Measurements from ENCODE around the gene ZNF496. TPM values are rescaled to one million over a fixed set of nuclear protein-coding genes. Genes with fewer than 3 reads are reported as not detected.

Gene ZNF496
- total and polyA plus RNA-seq, 2 of the 13 experiments (the other 11 are each of a cell fraction or from before 2014, with no cell fraction given) = 14.8 to 18.6 TPM

DNA sequence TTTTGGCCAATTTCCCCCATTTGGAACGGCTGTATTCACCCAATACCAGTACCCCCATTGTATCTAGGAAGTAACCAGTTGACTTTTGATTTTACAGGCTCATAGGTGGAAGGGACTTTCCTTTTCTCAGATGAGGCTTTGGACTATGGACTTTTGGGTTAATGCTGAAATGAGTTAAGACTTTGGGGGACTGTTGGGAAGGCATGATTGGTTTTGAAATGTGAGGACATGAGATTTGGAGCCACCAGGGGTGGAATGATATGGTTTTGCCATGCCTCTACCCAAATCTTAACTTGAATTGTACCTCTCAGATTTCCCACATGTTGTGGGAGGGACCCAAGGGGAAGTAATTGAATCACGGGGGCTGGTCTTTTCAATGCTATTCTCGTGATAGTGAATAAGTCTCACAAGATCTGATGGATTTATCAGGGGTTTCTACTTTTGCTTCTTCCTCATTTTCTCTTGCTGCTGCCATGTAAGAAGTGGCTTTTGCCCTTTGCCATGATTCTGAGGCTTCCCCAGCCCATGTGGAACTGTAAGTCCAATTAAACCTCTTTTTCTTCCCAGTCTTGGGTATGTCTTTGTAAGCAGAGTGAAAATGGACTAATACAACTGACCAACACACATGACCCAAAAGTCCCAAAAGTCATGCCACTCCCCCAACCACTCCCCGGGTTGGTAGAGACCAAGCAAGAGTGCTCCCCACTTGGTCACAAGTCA is 35.4 kb upstream of the ZNF496 start:
- FAIRE-seq = no peak
- TF ChIP-seq MAFF (IDR thresholded peaks at IDR 0.05; ENCODE audit: low read depth, low read length) = no peak
- no peak for TF ChIP-seq ZFP90 (CRISPR knock-in tag; IDR thresholded peaks at IDR 0.05; ENCODE audit: borderline replicate concordance)
- TF ChIP-seq, protein P1, sequence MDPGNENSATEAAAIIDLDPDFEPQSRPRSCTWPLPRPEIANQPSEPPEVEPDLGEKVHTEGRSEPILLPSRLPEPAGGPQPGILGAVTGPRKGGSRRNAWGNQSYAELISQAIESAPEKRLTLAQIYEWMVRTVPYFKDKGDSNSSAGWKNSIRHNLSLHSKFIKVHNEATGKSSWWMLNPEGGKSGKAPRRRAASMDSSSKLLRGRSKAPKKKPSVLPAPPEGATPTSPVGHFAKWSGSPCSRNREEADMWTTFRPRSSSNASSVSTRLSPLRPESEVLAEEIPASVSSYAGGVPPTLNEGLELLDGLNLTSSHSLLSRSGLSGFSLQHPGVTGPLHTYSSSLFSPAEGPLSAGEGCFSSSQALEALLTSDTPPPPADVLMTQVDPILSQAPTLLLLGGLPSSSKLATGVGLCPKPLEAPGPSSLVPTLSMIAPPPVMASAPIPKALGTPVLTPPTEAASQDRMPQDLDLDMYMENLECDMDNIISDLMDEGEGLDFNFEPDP (CRISPR knock-in tag; conservative IDR thresholded peaks at IDR 0.05) = no peak
- TF ChIP-seq ZNF432 (CRISPR knock-in tag; IDR thresholded peaks at IDR 0.05; ENCODE audit: borderline replicate concordance) = no peak
- TF ChIP-seq NRL (CRISPR knock-in tag; IDR thresholded peaks at IDR 0.05; ENCODE audit: borderline replicate concordance) = no peak
- no peak for TF ChIP-seq ZNF510 (CRISPR knock-in tag; IDR thresholded peaks at IDR 0.05; ENCODE audit: low read depth)
- TF ChIP-seq, protein P2, sequence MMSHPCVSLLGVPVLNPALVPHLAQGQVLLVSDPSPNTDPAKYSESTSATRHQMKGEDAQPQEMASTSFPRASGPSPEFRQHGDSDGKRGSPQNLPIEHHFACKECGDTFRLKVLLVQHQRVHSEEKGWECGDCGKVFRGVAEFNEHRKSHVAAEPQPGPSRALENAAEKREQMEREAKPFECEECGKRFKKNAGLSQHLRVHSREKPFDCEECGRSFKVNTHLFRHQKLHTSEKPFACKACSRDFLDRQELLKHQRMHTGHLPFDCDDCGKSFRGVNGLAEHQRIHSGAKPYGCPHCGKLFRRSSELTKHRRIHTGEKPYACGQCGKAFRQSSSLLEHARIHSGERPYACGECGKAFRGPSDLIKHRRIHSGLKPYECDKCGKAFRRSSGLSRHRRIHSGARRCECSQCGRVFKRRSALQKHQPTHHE (CRISPR knock-in tag; IDR thresholded peaks at IDR 0.05; ENCODE audit: borderline replicate concordance) = no peak
- no peak for TF ChIP-seq PHF5A (CRISPR knock-in tag; IDR thresholded peaks at IDR 0.05; ENCODE audit: low read depth, unreplicated experiment)
- no peak for TF ChIP-seq ATF1 (CRISPR knock-in tag; IDR thresholded peaks at IDR 0.05)
- TF ChIP-seq MAFG (CRISPR knock-in tag; IDR thresholded peaks at IDR 0.05) = no peak
- no peak for TF ChIP-seq TBP (CRISPR knock-in tag; IDR thresholded peaks at IDR 0.05)
- no peak for TF ChIP-seq SP140L (CRISPR knock-in tag; IDR thresholded peaks at IDR 0.05; ENCODE audit: borderline replicate concordance)
- TF ChIP-seq ATRX (CRISPR knock-in tag; IDR thresholded peaks at IDR 0.05; ENCODE audit: borderline replicate concordance) = no peak
- TF ChIP-seq, protein P3, sequence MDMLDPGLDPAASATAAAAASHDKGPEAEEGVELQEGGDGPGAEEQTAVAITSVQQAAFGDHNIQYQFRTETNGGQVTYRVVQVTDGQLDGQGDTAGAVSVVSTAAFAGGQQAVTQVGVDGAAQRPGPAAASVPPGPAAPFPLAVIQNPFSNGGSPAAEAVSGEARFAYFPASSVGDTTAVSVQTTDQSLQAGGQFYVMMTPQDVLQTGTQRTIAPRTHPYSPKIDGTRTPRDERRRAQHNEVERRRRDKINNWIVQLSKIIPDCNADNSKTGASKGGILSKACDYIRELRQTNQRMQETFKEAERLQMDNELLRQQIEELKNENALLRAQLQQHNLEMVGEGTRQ (IDR thresholded peaks at IDR 0.05; ENCODE audit: low read depth, low read length) = no peak
- TF ChIP-seq, protein P3 (CRISPR knock-in tag; IDR thresholded peaks at IDR 0.05; ENCODE audit: borderline replicate concordance) = no peak
- Histone ChIP-seq H3K4me2 (ENCODE audit: low read depth, low read length) (no peak overlapping the region), H3K9ac (ENCODE audit: insufficient read depth, low read depth, low read length) (no peak overlapping the region), H2AFZ (ENCODE audit: low read length) (no peak overlapping the region), H3K79me2 (ENCODE audit: insufficient read depth, low read length) (no peaks in the 10 kb centered on the region), H3K36me3 (replicated peaks in 1 of 2; ENCODE audit: control insufficient read depth in 1 of 2, insufficient read depth in 2 of 2, low read length in 2 of 2) (no peaks in the 10 kb centered on the region), H3K4me1 (ENCODE audit: insufficient read depth, low read length) (no peaks in the 10 kb centered on the region), H3K4me3 (replicated peaks in 1 of 3; ENCODE audit: insufficient read depth in 1 of 3, low read depth in 2 of 3, low read length in 3 of 3) (no peak overlapping the region), H3K27ac (ENCODE audit: extremely low read length, insufficient read depth, low read length) (no peak overlapping the region), H3K9me3 (ENCODE audit: low read length) (peaks cover 19% of the 10 kb centered on the region; the same call in 1 of the 2 replicates), H4K20me1 (ENCODE audit: insufficient read depth, low read length) (no peaks in the 10 kb centered on the region), H3K27me3 (ENCODE audit: control insufficient read depth in 1 of 2, insufficient read depth in 2 of 2, low read length in 2 of 2) (no peaks in the 10 kb centered on the region)
- intact Hi-C loops (cut with micrococcal nuclease; ENCODE audit: unreplicated experiment) (no loop called here), in situ Hi-C loops (cut with HindIII; ENCODE audit: extremely low pct_ligation_motif_present, low pct_unique_long_range_greater_than_20kb) (no loop called here)
- POLR2A ChIA-PET = no interaction called here
- ATAC-seq = no peak
- no TSS peak for BruUV-seq (replicated peaks)
- CTCF ChIA-PET (ENCODE audit: low intra/inter-chr PET ratio, low total read pairs) = no interaction called here
- 4% methylated on average over 4 of the region's 4 CpGs for WGBS (ENCODE audit: low lambda C conversion rate)
- no peak for DNase-seq (ENCODE audit: low spot score)
